ENCODE results near the gene MYMK.

The MYMK gene

GRCh38 chr9:133518706-133519449 is 5.9 kb downstream of the MYMK start:
- no peak overlapping the region for H3K4me3 ChIP-seq (ENCODE audit: low read depth, low read length)
- DNase-seq (ENCODE audit: low read depth), result no peak
- no peak for TF ChIP-seq CTCF (conservative IDR thresholded peaks at IDR 0.05; ENCODE audit: low read depth, low read length)

- no peak overlapping the region for H3K4me3 ChIP-seq (ENCODE audit: low read depth, low read length)
- TF ChIP-seq CTCF (conservative IDR thresholded peaks at IDR 0.05; ENCODE audit: low read depth, low read length), result no peak
- DNase-seq (ENCODE audit: low read depth), result no peak
Observed at GRCh38 chr9:133518200-133518599, 6.6 kb downstream of the MYMK start.

GRCh38 chr9:133517711-133518110 is 7.0 kb downstream of the MYMK start:
- no peak overlapping the region for H3K4me3 ChIP-seq (ENCODE audit: low read depth, low read length)
- no peak for DNase-seq (ENCODE audit: low read depth)
- TF ChIP-seq CTCF (conservative IDR thresholded peaks at IDR 0.05; ENCODE audit: low read depth, low read length), result no peak

- no peak overlapping the region for H3K4me3 ChIP-seq (ENCODE audit: low read depth, low read length)
- DNase-seq (ENCODE audit: low read depth), result no peak
- TF ChIP-seq CTCF (conservative IDR thresholded peaks at IDR 0.05; ENCODE audit: low read depth, low read length), result no peak
Observed at GRCh38 chr9:133516961-133517350, 7.8 kb downstream of the MYMK start.

GRCh38 chr9:133516256-133516960 is 8.4 kb downstream of the MYMK start:
- DNase-seq (ENCODE audit: low read depth), result no peak
- no peak for TF ChIP-seq CTCF (conservative IDR thresholded peaks at IDR 0.05; ENCODE audit: low read depth, low read length)
- no peak overlapping the region for H3K4me3 ChIP-seq (ENCODE audit: low read depth, low read length)

GRCh38 chr9:133515615-133516255 is 9.0 kb downstream of the MYMK start:
- TF ChIP-seq CTCF (conservative IDR thresholded peaks at IDR 0.05; ENCODE audit: low read depth, low read length), result no peak
- no peak overlapping the region for H3K4me3 ChIP-seq (ENCODE audit: low read depth, low read length)
- no peak for DNase-seq (ENCODE audit: low read depth)

Measured in choroid plexus epithelial cell (primary cell).